Measurements from ENCODE around the gene KCNC1. TPM values are rescaled to one million over a fixed set of nuclear protein-coding genes. Genes with fewer than 3 reads are reported as not detected.

Gene KCNC1
- total RNA-seq, 2 donors from 2014 or later = not detected

- Histone ChIP-seq H3K27ac (no peak overlapping the region), H3K4me1 (peaks cover 0 to 26% of the 10 kb centered on the region in 2 donors), H3K27me3 (no peaks in the 10 kb centered on the region), H3K4me3 (no peak overlapping the region), H3K9me3 (no peaks in the 10 kb centered on the region), H3K36me3 (no peaks in the 10 kb centered on the region)
- no peak for DNase-seq (ENCODE audit: low spot score)
- no peak for TF ChIP-seq CTCF (IDR thresholded peaks at IDR 0.05)
Measured at GRCh38 chr11:17812091-17812864, 77.7 kb downstream of the KCNC1 start.

- DNase-seq (ENCODE audit: low spot score) = no peak
- Histone ChIP-seq H3K27me3 (no peaks in the 10 kb centered on the region), H3K36me3 (no peaks in the 10 kb centered on the region), H3K9me3 (no peaks in the 10 kb centered on the region), H3K27ac (no peak overlapping the region), H3K4me3 (no peak overlapping the region), H3K4me1 (peaks cover 0 to 23% of the 10 kb centered on the region in 2 donors)
- TF ChIP-seq CTCF (IDR thresholded peaks at IDR 0.05) = no peak
Measured at GRCh38 chr11:17812865-17813187, 78.2 kb downstream of the KCNC1 start.

GRCh38 chr11:17813391-17814059 lies 78.9 kb downstream of the KCNC1 start:
- no peak for DNase-seq (ENCODE audit: low spot score)
- Histone ChIP-seq H3K36me3 (no peaks in the 10 kb centered on the region), H3K9me3 (no peaks in the 10 kb centered on the region), H3K27ac (no peak overlapping the region), H3K4me3 (no peak overlapping the region), H3K4me1 (peaks cover 0 to 23% of the 10 kb centered on the region in 2 donors), H3K27me3 (no peaks in the 10 kb centered on the region)
- no peak for TF ChIP-seq CTCF (IDR thresholded peaks at IDR 0.05)

- H3K9me3 ChIP-seq = no peaks in the 10 kb centered on the region
- DNase-seq (ENCODE audit: low spot score) = no peak
- H3K4me3 ChIP-seq = no peak overlapping the region
- TF ChIP-seq CTCF (IDR thresholded peaks at IDR 0.05) = no peak
- H3K27me3 ChIP-seq = no peaks in the 10 kb centered on the region
- H3K4me1 ChIP-seq = peaks cover 0 to 23% of the 10 kb centered on the region in 2 donors
- no peak overlapping the region for H3K27ac ChIP-seq
- H3K36me3 ChIP-seq = no peaks in the 10 kb centered on the region
Measured at GRCh38 chr11:17814546-17814945, 80.0 kb downstream of the KCNC1 start.

GRCh38 chr11:17816232-17816931 lies 81.8 kb downstream of the KCNC1 start:
- Histone ChIP-seq H3K27ac (no peak overlapping the region), H3K36me3 (no peaks in the 10 kb centered on the region), H3K4me1 (peaks cover 0 to 14% of the 10 kb centered on the region in 2 donors), H3K4me3 (no peak overlapping the region), H3K9me3 (no peaks in the 10 kb centered on the region), H3K27me3 (no peaks in the 10 kb centered on the region)
- no peak for TF ChIP-seq CTCF (IDR thresholded peaks at IDR 0.05)
- no peak for DNase-seq (ENCODE audit: low spot score)
